NCI-H226 (cell line): Measurements from ENCODE around the gene ARID3A.

Experiments used
- DNase-seq: peaks from one replicate; pipeline ENCODE4 v3.0.0-alpha.2; 2015

ARID3A gene

GRCh38 chr19:990746-991145, 64.9 kb downstream of the ARID3A start:
- DNase-seq: no peak

- no peak for DNase-seq
Observed at GRCh38 chr19:991174-991931, 65.5 kb downstream of the ARID3A start.

DNA sequence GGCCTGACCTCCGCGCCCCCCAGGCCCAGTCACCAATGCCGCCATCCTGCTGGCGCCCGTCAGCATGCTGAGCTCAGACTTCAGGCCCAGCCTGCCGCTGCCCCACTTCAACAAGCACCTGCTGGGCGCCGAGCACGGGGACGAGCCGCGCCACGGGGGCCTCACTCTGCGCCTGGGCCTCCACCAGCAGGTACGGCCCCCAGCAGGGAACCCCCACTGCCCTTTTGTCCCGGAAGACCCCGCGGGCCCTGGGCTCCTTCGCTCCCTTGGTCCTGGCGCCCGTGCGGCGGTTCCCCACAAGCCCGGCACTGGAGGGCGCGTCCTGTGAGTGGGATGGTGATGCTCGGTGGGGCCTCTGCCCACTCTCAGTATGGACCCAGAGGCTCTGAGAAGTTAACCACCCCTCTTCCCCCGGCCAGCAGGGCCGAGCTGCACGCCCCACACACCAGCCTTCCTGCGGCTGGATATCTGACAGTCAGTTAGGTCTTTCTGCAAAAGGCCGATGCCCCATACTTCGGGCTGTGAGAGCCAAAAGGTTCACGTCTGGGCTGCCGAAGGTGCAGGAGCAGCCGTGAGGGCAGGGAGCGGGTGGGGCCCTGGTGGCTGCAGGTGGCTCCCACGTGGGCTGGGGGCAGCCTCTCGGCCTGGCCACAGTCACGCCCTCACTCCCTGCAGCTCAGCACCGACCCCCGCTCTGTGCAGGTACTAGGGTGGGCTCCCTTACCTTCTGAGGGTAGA, 66.3 kb downstream of the ARID3A start:
- DNase-seq: no peak

GRCh38 chr19:992670-993055, 66.8 kb downstream of the ARID3A start:
- DNase-seq: no peak

DNA sequence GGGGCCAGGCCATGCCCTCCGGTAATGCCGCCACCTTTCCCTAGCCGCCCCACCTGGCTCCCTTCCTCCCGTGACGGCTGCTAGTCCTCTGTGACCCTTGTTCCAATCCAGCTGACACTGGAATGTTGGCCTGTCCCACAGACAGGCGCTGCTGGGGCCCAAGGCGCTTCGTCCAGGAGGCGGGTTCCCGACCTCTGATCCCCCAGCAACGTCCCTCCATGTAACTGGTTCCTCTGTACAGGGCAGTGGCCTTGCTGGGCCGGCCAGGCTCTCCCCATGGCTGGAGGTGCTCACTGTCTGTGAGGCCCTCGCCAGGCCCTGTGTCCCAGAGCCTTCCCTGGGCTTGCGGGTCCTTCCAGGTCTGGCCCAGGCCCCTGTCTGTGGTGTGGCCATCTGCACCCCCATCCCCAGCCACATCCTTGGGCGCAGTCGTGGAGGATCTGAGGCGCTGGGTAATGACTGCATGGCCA, 67.6 kb downstream of the ARID3A start:
- DNase-seq: no peak

GRCh38 chr19:993831-994393, 68.1 kb downstream of the ARID3A start:
- no peak for DNase-seq

DNA sequence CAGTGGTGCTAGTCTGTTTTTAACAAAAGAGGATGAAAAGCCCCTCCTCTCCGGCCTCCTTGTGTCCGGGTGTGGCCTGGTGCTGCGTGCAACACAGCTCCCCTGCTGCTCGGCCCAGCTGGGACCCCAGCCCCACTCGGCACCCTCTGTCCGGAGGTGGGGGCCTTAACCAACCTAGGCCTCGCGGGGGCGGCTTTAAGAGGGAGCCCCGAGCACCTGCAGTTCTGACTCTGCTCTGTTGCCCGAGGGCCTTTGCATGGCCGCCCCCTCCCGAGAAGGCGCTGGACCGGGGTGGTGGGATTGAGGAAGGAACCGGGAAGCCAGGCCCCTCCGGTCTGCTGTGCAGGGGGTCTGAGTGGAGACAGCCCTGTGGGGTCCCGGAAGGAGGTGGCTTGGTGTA, 68.7 kb downstream of the ARID3A start:
- DNase-seq: no peak

DNA sequence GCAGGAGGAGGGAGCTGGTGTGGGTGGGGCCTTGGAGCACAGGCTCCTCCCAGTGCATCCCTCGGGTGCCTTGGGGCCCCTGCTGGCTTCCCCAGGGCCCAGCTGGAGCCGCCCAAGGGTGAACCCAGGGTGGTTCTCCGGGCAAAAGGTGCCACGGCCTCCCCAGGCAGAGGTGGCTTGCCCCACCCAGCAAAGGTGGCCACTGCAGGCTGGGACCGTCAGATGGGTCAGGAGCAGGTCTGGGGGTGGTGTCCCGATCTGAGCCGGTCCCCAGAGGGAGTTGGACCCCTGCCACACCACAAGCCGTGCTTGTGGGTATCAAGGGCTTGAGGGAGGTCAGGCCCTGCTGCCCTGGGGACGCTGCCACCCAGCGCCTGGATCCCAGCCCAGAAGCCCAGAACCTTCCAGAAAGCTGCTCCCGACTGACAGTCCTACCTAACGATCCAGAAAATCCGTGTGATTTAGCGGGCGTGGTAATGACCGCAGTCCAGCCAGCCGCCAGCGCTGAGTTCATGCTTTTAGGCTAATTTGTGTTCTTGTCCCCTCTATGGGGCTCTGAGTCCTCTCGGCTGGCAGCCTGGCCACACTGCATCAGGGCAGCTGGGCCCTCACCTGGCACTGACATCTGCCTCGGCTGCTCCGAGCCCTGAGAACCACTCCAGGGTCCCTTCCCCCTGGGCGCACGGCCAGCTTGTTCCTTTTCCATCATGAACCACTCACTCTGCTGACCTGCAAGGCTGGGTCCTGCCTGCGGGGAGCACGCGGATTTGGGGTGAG, 69.4 kb downstream of the ARID3A start:
- DNase-seq: no peak

DNA sequence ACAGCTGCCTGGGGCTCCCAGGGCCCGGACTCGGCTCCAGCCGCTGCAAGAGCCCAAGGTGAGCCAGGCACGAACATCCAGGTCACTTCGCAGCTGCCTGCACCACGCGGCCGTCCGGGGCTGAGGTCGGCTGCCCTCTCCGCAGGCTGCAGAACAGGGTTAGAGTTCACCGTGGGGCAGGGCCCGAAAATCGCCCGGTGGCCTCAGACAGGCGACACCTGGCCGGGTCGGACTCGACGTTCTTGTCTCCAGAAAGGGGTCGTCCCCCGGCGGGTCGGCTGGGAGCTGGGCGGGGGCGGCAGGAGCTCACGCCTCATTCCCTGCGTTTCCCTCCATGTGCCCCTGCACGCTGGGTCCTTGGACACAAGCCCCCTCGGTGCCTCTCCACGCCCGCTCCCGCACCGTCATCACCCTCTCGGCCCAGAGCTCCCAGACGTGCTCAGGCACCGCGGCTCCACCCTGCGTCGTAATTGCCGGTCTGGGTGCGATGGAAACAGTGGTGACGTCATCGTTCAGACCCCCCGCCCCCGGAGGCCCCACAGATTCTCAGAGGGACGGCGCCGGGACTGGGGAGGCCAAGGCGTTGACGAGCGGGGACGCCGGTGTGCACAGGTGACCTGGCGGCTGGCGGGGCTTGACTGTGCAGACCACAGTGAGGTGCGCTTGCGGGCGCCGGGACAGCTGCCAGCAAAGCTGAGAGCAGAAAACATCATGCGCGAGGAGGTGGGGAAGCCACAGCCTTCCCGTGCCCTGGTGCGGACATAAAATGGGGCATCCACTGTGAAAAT, 70.4 kb downstream of the ARID3A start:
- no peak for DNase-seq

- no peak for DNase-seq
Observed at GRCh38 chr19:998064-998463, 72.2 kb downstream of the ARID3A start.

DNA sequence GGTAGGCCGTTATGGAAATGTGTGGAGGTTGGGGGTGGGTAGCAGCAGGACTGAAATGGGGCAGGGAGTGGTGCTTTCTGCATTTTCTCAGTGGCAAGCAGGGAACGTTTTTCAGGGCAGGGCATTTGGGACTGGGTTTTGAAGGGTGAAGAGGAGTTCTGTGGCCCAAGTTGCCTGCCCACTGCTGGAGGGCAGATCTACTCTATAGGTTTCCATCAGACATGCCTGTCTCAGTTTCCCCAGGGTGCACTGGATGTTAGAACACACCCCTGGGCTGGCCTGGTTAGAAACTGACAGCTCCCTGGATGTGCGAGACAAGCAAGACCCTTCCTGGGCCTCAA, 73.5 kb downstream of the ARID3A start:
- DNase-seq: no peak

DNA sequence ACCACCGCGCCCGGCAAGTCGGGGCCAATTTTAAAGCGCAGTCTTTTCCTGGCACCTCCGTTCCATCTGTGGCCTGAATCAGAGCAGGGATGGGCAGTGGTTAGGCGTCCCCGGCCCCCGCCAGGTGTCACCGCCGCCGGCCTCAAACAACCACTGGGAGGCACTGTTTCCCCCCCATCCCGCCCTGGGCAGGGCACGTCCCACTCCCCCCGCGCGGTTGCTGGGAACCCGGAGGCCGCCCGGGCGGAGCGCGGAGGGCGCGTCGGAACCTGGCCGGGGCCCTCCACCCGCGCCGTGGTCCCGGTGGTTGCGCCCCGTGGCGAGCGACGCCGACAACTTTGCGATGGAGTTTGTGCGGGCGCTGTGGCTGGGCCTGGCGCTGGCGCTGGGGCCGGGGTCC, 74.3 kb downstream of the ARID3A start, which contains the start of gene GRIN3B:
GRIN3B (plus strand) TSS at position 325 of the 400 bp plus-strand sequence; CDS start at position 344, 19 bp downstream.
- DNase-seq: peak; percentile 58

- no peak for DNase-seq
Observed at GRCh38 chr19:1000591-1001537, 75.0 kb downstream of the ARID3A start.

DNA sequence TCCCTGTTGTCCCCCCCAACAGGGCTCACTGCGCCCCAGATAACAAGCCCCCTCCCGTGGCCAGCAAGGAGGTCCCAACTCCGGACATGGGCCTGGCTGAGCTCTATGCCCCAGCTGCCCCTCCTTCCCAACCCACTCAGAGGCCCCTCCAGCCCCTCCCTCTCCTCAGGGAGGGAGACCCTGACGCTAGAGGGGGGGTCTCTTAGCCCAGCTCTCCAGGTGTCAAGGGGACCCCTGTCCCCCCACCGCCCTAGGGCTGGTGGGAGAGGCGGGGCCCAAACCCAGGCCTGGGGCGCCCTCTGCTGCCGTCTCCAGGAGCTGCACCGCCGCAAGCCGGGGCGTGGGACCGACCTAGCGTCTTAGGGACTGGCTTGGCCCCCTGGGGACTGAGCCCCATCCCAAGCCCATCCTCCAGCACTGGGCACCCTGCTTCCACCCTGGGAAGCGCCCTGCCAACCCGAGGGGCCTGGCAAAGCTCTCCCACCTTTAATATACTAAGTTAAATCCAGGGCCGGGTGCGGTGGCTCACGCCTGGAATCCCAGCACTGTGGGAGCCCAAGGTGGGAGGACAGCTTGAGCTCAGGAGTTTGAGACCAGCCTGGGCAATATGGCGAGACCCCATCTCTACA, 75.8 kb downstream of the ARID3A start:
- DNase-seq: no peak

GRCh38 chr19:1002600-1002999, 76.8 kb downstream of the ARID3A start:
- DNase-seq: no peak

DNA sequence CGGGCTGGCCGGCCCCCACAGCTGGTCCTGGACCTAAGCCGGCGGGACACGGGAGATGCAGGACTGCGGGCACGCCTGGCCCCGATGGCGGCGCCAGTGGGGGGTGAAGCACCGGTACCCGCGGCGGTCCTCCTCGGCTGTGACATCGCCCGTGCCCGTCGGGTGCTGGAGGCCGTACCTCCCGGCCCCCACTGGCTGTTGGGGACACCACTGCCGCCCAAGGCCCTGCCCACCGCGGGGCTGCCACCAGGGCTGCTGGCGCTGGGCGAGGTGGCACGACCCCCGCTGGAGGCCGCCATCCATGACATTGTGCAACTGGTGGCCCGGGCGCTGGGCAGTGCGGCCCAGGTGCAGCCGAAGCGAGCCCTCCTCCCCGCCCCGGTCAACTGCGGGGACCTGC, 77.4 kb downstream of the ARID3A start:
- no peak for DNase-seq

DNA sequence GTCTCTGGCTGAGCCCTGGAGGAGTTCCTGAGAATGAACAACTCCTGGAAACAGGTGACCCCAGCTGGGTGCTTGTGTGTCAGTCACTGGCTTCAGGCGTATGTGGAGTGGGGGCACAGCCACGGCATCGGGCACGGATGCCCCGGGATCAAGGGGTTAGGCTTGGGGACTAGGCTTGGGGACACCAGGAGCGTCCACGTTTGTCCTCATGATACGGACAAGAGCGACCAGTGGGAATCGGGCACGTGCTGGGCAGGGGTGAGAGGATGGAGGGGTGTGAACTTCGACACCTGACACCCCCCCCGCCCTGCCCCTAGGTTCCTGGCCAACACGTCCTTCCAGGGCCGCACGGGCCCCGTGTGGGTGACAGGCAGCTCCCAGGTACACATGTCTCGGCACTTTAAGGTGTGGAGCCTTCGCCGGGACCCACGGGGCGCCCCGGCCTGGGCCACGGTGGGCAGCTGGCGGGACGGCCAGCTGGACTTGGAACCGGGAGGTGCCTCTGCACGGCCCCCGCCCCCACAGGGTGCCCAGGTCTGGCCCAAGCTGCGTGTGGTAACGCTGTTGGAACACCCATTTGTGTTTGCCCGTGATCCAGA, 78.5 kb downstream of the ARID3A start:
- DNase-seq: no peak

DNA sequence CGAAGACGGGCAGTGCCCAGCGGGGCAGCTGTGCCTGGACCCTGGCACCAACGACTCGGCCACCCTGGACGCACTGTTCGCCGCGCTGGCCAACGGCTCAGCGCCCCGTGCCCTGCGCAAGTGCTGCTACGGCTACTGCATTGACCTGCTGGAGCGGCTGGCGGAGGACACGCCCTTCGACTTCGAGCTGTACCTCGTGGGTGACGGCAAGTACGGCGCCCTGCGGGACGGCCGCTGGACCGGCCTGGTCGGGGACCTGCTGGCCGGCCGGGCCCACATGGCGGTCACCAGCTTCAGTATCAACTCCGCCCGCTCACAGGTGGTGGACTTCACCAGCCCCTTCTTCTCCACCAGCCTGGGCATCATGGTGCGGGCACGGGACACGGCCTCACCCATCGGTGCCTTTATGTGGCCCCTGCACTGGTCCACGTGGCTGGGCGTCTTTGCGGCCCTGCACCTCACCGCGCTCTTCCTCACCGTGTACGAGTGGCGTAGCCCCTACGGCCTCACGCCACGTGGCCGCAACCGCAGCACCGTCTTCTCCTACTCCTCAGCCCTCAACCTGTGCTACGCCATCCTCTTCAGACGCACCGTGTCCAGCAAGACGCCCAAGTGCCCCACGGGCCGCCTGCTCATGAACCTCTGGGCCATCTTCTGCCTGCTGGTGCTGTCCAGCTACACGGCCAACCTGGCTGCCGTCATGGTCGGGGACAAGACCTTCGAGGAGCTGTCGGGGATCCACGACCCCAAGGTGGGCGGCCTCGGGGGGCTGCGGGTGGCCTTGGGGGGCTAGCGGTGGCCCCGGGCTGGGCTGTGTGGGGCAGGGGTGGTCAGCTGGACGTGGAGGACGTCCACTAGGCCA, 79.2 kb downstream of the ARID3A start:
- DNase-seq: no peak

DNA sequence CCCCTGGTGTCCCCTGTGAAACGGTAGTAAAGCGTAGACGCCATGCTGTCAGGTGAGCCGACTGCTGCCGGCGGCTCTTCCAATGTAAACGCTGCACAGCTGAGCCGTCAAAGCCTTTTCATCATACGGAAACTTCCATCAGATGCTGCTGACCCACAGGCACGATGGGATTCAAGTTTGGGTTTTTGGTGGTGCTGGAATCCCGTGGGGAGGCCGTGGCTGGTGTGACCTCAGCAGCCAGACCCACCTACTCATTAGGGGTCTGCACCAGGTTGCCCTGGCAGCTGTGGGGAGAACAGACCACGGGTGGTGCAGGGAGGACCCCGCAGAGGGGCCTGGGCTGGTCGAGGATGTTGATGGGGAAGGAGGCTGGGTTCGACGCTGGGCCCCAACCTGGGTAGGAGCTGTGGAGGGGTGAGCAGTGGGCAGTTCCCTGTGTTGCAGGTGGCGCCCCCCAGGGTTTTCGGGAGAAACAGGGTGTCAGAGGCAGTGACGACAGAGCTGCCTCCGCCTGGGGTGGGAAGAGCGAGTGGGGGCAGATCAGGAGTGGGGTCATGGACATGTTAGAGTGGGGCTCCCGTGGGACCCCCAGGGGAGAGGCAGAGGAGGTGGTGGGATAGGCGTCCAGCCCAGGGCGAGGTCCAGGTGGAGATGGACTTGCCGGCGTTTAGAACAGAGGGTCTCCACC, 81.0 kb downstream of the ARID3A start:
- no peak for DNase-seq
